Stimulated activated CD8-positive, alpha-beta memory T cell treated with anti-CD3 and anti-CD28 coated beads, Interleukin-12 subunit alpha, Interleukin-12 subunit beta, amount 100 ng/mL, for 4 hours (primary cell): ENCODE data around the gene NFIA.

Experiments
- DNase-seq: peaks from one replicate; pipeline ENCODE4 v3.0.0-alpha.2; 2020; ENCODE audit warnings: low read depth

Gene NFIA

GRCh38 chr1:61083807-61084440 is 1.6 kb downstream of the NFIA start:
- no peak for DNase-seq

- DNase-seq = no peak
These were observed 2.2 kb downstream of the NFIA start for GRCh38 chr1:61084491-61085031.

GRCh38 chr1:61085206-61085982 is 3.0 kb downstream of the NFIA start:
- DNase-seq = no peak

- no peak for DNase-seq
These were observed 3.8 kb downstream of the NFIA start for GRCh38 chr1:61085983-61086644.

GRCh38 chr1:61087571-61087970 is 5.2 kb downstream of the NFIA start:
- DNase-seq = no peak

GRCh38 chr1:61088163-61088974 is 6.0 kb downstream of the NFIA start:
- no peak for DNase-seq

GRCh38 chr1:61089338-61089737 is 7.0 kb downstream of the NFIA start:
- DNase-seq = no peak

GRCh38 chr1:61089741-61090140 is 7.4 kb downstream of the NFIA start:
- DNase-seq = no peak

- no peak for DNase-seq
These were observed 8.3 kb downstream of the NFIA start for GRCh38 chr1:61090546-61091202.

- DNase-seq = no peak
These were observed 9.1 kb downstream of the NFIA start for GRCh38 chr1:61091455-61091854.

- DNase-seq = no peak
These were observed 10.3 kb downstream of the NFIA start for GRCh38 chr1:61092642-61093041.

- DNase-seq = no peak
These were observed 11.3 kb downstream of the NFIA start for GRCh38 chr1:61093525-61094137.

GRCh38 chr1:61094677-61095469 is 12.5 kb downstream of the NFIA start:
- no peak for DNase-seq

- DNase-seq = no peak
These were observed 13.1 kb downstream of the NFIA start for GRCh38 chr1:61095470-61095812.

- DNase-seq = no peak
These were observed 15.0 kb downstream of the NFIA start for GRCh38 chr1:61097317-61097716.

- no peak for DNase-seq
These were observed 15.4 kb downstream of the NFIA start for GRCh38 chr1:61097722-61098121.

- no peak for DNase-seq
These were observed 16.0 kb downstream of the NFIA start for GRCh38 chr1:61098333-61098732.

- no peak for DNase-seq
These were observed 16.6 kb downstream of the NFIA start for GRCh38 chr1:61098906-61099437.

- DNase-seq = no peak
These were observed 18.2 kb downstream of the NFIA start for GRCh38 chr1:61100578-61100977.

- no peak for DNase-seq
These were observed 19.2 kb downstream of the NFIA start for GRCh38 chr1:61101536-61101935.
